ENCODE measurements around the gene ARHGAP5.

- TF ChIP-seq CTCF (IDR thresholded peaks at IDR 0.05): no peak
- TF ChIP-seq POLR2A (IDR thresholded peaks at IDR 0.05): no peak
Observed at GRCh38 chr14:32190673-32191072, 113.6 kb downstream of the ARHGAP5 start.

Data from ovary (tissue), 3 donors.